HL-60 (cell line): ENCODE results near the gene SCFD1.

Experiments
- DNase-seq, 2 experiments: peaks; one replicate each; pipeline ENCODE4 v3.0.0-alpha.2; 2010 to 2020; ENCODE audit warnings: low read depth in 1 of 2, low spot score in 1 of 2
- H3K27ac ChIP-seq: fragments of 250-450 bp; sonication (Bioruptor Pico); replicated peaks from 2 replicates; pipeline ENCODE4 v1.5.1; 2020; ENCODE audit warnings: mild to moderate bottlenecking, moderate library complexity
- H3K27me3 ChIP-seq: fragments of 250-450 bp; sonication (Bioruptor Pico); 2 replicates; pipeline ENCODE4 v1.5.1; 2021; ENCODE audit warnings: mild to moderate bottlenecking, moderate library complexity; ENCODE audit not compliant: insufficient read depth, poor library complexity, severe bottlenecking
- H3K4me3 ChIP-seq: replicated peaks from 2 replicates; pipeline ENCODE4 v1.5.1; 2011; ENCODE audit warnings: mild to moderate bottlenecking, control low read depth, low read length; ENCODE audit not compliant: insufficient read depth
- CTCF ChIP-seq: IDR thresholded peaks from one replicate; pipeline ENCODE4 v1.5.1; 2011; ENCODE audit warnings: low read length, control low read depth, inconsistent platforms; ENCODE audit not compliant: insufficient read depth
- GABPA ChIP-seq: IDR thresholded peaks from 2 replicates; pipeline ENCODE4 v1.6.1; 2012; ENCODE audit warnings: low read depth
- POLR2AphosphoS5 ChIP-seq: IDR thresholded peaks from 2 replicates; pipeline ENCODE4 v1.6.1; 2012; ENCODE audit warnings: low read depth
- REST ChIP-seq: IDR thresholded peaks from 2 replicates; pipeline ENCODE4 v1.6.1; 2012; ENCODE audit warnings: low read depth; ENCODE audit not compliant: insufficient replicate concordance
- SPI1 ChIP-seq: IDR thresholded peaks from 2 replicates; pipeline ENCODE4 v1.6.1; 2012; ENCODE audit warnings: low read depth, mild to moderate bottlenecking, borderline replicate concordance

The SCFD1 gene

GRCh38 chr14:30719137-30719536 is 97.0 kb downstream of the SCFD1 start:
- Histone ChIP-seq H3K4me3 (no peak overlapping the region), H3K27ac (no peak overlapping the region), H3K27me3 (no peaks in the 10 kb centered on the region)
- TF ChIP-seq POLR2AphosphoS5 (no peak), REST (no peak), GABPA (no peak), SPI1 (no peak), CTCF (no peak)
- DNase-seq, result no peak

- no peaks in the 10 kb centered on the region for H3K27me3 ChIP-seq
- H3K27ac ChIP-seq, result no peak overlapping the region
- TF ChIP-seq SPI1 (no peak), CTCF (no peak), REST (no peak), POLR2AphosphoS5 (no peak), GABPA (no peak)
- H3K4me3 ChIP-seq, result no peak overlapping the region
- DNase-seq, result no peak
Observed at GRCh38 chr14:30725763-30726162, 103.6 kb downstream of the SCFD1 start.

- no peaks in the 10 kb centered on the region for H3K27me3 ChIP-seq
- no peak for DNase-seq
- no peak overlapping the region for H3K27ac ChIP-seq
- TF ChIP-seq POLR2AphosphoS5, result no peak
- TF ChIP-seq REST, result no peak
- TF ChIP-seq CTCF, result no peak
- no peak for TF ChIP-seq SPI1
- no peak for TF ChIP-seq GABPA
- H3K4me3 ChIP-seq, result no peak overlapping the region
Observed at GRCh38 chr14:30728471-30728870, 106.4 kb downstream of the SCFD1 start.
